T follicular helper cell (primary cell): ENCODE measurements around the gene TIE1.

ENCODE experiments used
- DNase-seq: peaks from one replicate; pipeline ENCODE4 v3.0.0-alpha.2; 2020; ENCODE audit warnings: low read depth

The TIE1 gene

GRCh38 chr1:43338001-43338400 is 37.2 kb downstream of the TIE1 start:
- DNase-seq, result no peak

GRCh38 chr1:43339584-43340232 is 38.9 kb downstream of the TIE1 start:
- no peak for DNase-seq

- DNase-seq, result no peak
Observed at GRCh38 chr1:43340559-43340958, 39.8 kb downstream of the TIE1 start.

GRCh38 chr1:43344267-43344850 is 43.6 kb downstream of the TIE1 start:
- no peak for DNase-seq

DNA sequence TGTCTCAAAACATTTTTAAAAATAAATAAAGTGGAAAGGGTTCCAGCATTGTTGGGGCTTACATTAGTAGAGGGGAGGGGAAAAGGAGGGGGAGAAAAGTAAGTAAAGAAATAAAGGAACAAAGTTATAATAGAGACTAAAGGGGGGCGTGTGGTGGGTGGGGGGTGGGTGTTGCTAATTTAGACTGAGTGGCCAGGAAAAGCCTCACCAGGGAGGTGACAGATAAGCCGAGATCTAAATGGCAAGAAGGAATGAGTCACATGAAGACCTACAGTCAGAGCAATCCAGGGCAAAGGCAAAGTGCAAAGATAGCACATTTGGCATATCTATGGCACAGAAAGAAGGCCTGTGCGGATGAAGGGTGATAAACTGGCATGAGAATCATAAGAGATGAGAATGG is 44.3 kb downstream of the TIE1 start:
- DNase-seq, result no peak

GRCh38 chr1:43346636-43347035 is 45.9 kb downstream of the TIE1 start:
- DNase-seq, result no peak

GRCh38 chr1:43348343-43348808 is 47.6 kb downstream of the TIE1 start:
- DNase-seq, result no peak

- DNase-seq, result peak; percentile 29
Observed at GRCh38 chr1:43348809-43349593, 48.2 kb downstream of the TIE1 start.

DNA sequence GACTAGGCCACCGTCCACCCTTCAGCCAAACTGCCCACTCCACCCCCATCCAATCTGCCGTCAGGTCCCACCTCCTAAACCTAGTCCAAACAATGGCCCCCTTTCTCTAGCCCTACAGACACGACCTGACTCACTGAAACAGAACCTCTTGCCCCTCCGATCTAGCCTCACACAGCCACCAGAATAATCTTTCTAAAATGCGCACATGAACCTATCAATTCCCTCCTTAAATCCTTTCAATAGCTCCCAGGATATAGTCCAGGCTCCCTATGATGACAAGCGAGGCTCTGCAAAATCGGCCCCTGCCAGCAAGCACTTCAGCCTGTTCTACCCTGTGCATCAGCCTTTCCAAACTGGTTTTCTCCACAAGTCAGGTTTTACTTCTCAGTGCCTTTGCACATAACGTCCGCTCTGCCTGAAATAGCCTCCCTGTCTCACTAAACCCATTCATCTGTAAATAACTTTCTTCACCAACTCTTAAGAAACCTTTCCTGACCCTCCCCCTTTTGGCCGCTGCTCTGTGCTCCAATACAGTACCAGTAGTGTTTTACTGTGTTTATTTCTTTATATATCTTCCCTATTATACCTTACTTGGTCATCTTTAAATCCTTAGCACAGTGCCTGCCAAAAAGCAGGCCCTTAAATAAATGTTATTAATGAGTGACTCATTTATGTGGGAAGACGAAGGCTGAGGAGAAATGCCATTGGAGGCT is 49.0 kb downstream of the TIE1 start:
- no peak for DNase-seq

DNA sequence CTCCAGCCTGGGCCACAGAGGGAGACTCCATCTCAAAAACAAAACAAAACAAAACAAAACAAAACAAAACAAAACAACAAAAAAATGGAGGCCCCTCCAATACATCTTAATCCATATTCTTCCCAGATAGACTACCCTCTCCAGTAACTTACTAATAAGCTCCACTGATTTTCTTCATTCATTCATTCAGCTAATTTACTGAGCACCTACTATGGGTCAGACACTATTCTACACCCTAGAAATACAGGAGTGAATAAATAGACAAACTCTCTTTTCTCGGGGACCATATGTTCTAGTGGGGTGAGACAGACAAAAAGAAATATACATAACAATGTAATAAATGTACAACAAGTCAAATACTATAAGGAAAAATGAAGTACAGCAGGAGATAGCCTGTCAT is 50.2 kb downstream of the TIE1 start:
- DNase-seq, result no peak

DNA sequence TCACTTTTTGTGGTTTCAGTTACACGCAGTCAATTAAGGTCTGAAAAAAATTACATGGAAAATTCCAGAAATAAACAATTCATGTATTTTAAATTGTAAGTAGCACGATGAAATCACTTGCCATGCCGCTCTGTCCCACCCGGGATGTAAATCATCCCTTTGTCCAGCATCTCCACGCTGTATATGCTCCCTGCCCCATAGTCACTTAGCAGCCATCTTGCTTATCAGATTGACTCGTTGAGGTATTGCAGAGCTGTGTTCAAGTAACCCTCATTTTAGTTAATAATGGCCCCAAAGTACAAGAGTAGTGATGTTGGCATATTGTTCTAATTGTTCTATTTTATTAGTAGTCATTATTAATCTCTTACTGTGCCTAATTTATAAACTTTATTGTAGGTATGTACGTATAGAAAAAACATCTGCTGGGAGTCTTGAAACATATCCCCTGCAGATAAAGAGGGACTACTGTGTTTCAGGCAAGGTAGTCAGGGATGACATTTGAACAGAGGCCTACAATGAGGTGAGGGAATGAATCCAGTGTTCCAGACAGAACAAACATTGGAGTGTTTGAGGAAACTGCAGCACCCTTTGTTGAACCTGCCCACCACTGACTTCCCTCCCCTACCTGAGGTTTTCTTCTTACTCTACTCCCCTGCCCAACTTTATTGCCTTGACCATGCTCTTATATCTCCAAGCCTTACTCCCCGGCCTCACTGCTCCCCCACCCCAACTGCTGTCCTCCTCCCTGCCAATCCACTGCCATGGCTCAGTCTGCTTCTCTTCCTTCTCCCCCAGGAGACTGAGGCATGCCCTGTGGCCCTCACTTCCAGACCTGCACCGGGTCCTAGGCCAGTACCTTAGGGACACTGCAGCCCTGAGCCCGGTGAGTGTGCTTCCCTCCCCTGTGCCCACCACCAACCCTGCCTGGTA is 50.9 kb downstream of the TIE1 start:
- DNase-seq, result no peak

DNA sequence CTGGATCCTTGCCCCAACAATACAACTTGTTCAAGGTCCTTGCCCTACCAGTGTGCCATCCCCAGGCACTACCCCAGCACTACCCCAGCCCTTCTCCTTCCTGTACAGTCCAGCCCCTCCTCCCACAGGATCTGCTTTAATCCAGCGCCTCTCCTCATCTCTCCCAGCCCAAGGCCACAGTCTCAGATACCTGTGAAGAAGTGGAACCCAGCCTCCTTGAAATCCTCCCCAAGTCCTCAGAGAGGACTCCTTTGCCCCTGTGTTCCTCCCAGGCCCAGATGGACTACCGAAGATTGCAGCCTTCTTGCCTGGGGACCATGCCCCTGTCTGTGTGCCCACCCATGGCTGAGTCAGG is 51.5 kb downstream of the TIE1 start:
- no peak for DNase-seq

DNA sequence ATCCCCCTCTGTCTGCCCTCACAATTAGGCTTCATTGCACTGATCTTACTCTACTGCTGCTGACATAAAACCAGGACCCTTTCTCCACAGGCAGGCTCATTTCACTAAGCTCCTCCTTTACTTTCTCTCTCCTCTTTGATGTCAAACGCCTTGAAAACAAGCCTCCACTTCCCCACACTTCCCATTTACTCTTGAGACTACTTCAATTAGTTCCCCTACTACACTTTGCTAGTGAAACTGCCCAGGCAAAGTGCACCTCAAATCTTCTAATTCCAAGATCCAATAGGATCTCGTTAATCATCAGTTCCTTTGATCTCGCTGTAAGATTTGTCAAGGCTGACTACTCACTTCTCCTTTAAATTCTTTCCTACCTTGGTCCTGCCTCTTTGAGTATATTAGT is 52.1 kb downstream of the TIE1 start:
- no peak for DNase-seq

GRCh38 chr1:43354471-43354870 is 53.7 kb downstream of the TIE1 start:
- DNase-seq, result no peak

GRCh38 chr1:43354936-43355335 is 54.2 kb downstream of the TIE1 start:
- no peak for DNase-seq

DNA sequence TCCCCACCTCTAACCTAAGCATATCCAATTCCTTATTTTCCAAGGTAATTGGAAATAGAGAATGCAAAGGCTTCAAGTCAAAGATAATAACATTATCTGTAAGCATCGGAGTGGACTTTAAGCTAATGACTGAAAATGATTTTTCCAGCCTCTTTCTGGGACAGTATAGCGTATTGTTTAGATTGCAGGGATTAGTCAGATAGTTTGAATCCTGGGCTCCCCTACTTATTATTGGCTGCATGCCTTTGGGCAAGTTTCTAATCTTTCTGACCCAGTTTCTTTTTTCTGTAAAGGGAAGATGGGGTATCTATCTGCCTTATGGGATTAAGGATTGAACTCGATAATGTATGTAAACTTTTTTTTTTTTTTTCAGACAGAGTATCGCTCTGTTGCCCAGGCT is 56.5 kb downstream of the TIE1 start:
- DNase-seq, result no peak

DNA sequence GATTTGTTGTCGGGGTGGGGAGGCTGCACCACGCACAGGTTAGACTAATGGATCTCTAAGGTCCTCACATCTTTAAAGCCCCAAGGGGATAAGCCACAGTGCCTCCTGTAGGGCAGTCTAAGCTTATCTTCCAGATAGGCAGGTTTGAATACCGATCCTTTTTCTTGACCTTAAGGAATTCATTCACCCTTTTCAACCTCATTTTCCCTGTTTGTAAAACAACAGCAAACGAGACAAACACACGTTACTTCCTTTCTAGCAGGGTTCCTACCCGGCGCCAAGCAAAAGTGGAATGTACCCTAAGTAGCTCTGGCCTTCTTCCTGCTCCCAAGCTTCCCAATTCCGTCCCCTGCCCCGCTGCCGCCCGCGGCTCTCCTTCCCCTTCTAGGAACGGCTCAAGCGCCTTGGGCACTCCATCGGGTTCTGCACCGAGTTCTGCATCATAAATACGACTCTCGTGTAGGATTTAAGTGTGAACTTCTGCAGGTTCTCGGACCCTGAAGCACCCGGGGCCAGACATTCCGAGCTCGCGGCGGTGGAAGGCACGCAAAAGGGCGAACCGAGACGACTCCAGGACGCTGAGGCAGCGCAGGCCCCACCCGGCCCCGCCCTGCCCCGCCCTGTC is 57.5 kb downstream of the TIE1 start:
- no peak for DNase-seq

DNA sequence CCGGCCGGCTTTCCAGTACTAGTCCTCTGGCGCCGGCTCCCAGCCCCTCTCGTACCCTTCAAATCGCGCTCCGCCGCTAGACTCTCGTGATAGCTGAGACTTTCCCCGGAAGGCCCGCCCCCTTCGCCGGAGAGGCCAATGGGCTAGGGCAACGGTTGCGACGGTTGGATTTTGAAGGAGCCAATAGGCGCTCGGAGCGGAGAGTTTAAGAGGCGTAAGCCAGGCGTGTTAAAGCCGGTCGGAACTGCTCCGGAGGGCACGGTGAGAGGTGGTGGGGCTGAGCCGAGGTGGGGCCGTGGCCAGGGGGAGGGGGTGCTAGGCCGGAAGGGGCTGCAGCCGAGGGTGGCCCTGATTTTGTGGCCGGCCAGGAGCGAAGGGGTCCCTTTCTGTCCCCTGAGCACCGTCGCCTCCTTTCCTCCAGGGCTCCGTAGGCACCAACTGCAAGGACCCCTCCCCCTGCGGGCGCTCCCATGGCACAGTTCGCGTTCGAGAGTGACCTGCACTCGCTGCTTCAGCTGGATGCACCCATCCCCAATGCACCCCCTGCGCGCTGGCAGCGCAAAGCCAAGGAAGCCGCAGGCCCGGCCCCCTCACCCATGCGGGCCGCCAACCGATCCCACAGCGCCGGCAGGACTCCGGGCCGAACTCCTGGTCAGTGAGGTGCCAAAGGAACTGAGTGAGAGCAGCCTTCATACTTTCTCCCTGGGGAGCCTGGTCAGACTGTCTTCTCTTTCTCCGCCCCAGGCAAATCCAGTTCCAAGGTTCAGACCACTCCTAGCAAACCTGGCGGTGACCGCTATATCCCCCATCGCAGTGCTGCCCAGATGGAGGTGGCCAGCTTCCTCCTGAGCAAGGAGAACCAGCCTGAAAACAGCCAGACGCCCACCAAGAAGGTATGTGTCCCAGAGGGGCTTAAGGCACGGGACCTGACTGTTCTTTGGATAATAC is 58.2 kb downstream of the TIE1 start, which contains the start of gene CDC20:
CDC20 (plus strand) TSS at position 236 of the 948 bp plus-strand sequence; CDS start at position 471, 235 bp downstream.
- peak; percentile 95 for DNase-seq

DNA sequence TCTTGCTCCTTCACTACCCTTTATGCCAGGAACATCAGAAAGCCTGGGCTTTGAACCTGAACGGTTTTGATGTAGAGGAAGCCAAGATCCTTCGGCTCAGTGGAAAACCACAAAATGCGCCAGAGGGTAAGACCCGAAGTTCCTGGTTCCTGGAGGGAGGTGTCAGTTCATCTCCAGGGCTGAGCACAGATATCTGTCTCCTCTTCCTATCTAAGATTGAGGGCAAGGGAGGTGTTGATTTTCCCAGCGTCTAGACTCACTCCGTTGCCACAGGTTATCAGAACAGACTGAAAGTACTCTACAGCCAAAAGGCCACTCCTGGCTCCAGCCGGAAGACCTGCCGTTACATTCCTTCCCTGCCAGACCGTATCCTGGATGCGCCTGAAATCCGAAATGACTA is 58.9 kb downstream of the TIE1 start:
- no peak for DNase-seq

DNA sequence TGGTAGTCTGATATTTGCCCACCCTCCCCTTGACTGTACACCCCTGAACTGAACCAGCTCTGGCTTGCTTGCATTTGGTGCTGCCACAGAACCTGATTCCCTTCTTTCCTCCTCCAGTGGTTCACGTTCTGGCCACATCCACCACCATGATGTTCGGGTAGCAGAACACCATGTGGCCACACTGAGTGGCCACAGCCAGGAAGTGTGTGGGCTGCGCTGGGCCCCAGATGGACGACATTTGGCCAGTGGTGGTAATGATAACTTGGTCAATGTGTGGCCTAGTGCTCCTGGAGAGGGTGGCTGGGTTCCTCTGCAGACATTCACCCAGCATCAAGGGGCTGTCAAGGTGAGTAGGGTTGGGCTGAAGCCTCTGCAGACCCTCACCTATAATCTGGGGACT is 59.8 kb downstream of the TIE1 start:
- no peak for DNase-seq
